ENCODE results near the gene ISG20L2.

The ISG20L2 gene

GRCh38 chr1:156689035-156689952 lies 39.3 kb downstream of the ISG20L2 start:
- peak; percentile 52 for DNase-seq (ENCODE audit: low read depth)

GRCh38 chr1:156684227-156684782 lies 44.3 kb downstream of the ISG20L2 start:
- peak; percentile 58 for DNase-seq (ENCODE audit: low read depth)

GRCh38 chr1:156682166-156682890 lies 46.2 kb downstream of the ISG20L2 start:
- no peak for DNase-seq (ENCODE audit: low read depth)

- DNase-seq (ENCODE audit: low read depth), result no peak
Observed at GRCh38 chr1:156681196-156681960, 47.2 kb downstream of the ISG20L2 start.

GRCh38 chr1:156680056-156680455 lies 48.5 kb downstream of the ISG20L2 start:
- DNase-seq (ENCODE audit: low read depth), result no peak

GRCh38 chr1:156677616-156678596 lies 50.7 kb downstream of the ISG20L2 start:
- DNase-seq (ENCODE audit: low read depth), result peak; percentile 63

- no peak for DNase-seq (ENCODE audit: low read depth)
Observed at GRCh38 chr1:156676820-156677615, 51.5 kb downstream of the ISG20L2 start, which contains the start of gene NES. Gene NES (minus strand): TSS chr1:156677407. CDS start chr1:156677264, 143 bp downstream.

GRCh38 chr1:156676114-156676819 lies 52.3 kb downstream of the ISG20L2 start:
- no peak for DNase-seq (ENCODE audit: low read depth)

GRCh38 chr1:156675210-156676113 lies 53.1 kb downstream of the ISG20L2 start:
- no peak for DNase-seq (ENCODE audit: low read depth)

GRCh38 chr1:156673387-156674121 lies 55.0 kb downstream of the ISG20L2 start:
- DNase-seq (ENCODE audit: low read depth), result no peak
